ENCODE data around the gene LRRC47. TPM values are rescaled to one million over a fixed set of nuclear protein-coding genes. Genes with fewer than 3 reads are reported as not detected.

Gene LRRC47
- total RNA-seq, 1 experiment from 2014 or later, result 65.1 TPM

- no peak overlapping the region for H3K27ac Mint-ChIP-seq
Measured at GRCh38 chr1:3827813-3828307, 31.6 kb upstream of the LRRC47 start.

More at GRCh38 chr1:3827813-3828307, 31.6 kb upstream of the LRRC47 start:
- peak; percentile 58 for TF ChIP-seq CTCF (conservative IDR thresholded peaks at IDR 0.05)
- Histone ChIP-seq H2BK5ac (ENCODE audit: insufficient read length, low read length) (no peak overlapping the region), H3K14ac (ENCODE audit: insufficient read depth, low read length) (no peak overlapping the region), H4K91ac (ENCODE audit: insufficient read length, low read depth, low read length) (no peak overlapping the region), H2BK20ac (ENCODE audit: low read depth, low read length, poor library complexity, severe bottlenecking) (no peak overlapping the region), H3K9ac (ENCODE audit: extremely low read depth, insufficient read length, low read length) (no peak overlapping the region), H3K4me1 (ENCODE audit: insufficient read depth, low read length) (no peaks in the 10 kb centered on the region), H3K79me1 (ENCODE audit: insufficient read depth, low read depth, low read length, poor library complexity, severe bottlenecking) (no peaks in the 10 kb centered on the region), H3K27ac (ENCODE audit: insufficient read length, low read depth, low read length) (no peak overlapping the region), H2BK15ac (ENCODE audit: low read depth, low read length) (no peak overlapping the region), H3T11ph (ENCODE audit: low read length) (no peak overlapping the region), H2BK120ac (ENCODE audit: low read depth, low read length, poor library complexity, severe bottlenecking) (no peak overlapping the region), H3K23ac (ENCODE audit: insufficient read length, low read depth, low read length) (no peak overlapping the region), H3K18ac (ENCODE audit: insufficient read length, low read depth, low read length) (no peak overlapping the region), H3K23me2 (ENCODE audit: insufficient read length, low read depth, low read length, poor library complexity, severe bottlenecking) (no peaks in the 10 kb centered on the region), H2AFZ (ENCODE audit: low read length) (no peak overlapping the region), H4K20me1 (ENCODE audit: control insufficient read depth, insufficient read depth, insufficient read length) (no peaks in the 10 kb centered on the region), H2BK12ac (ENCODE audit: insufficient read length, low read depth, low read length) (no peak overlapping the region), H3K4ac (ENCODE audit: low read depth, low read length) (no peak overlapping the region), H3K4me2 (ENCODE audit: insufficient read depth, insufficient read length, low read length) (no peak overlapping the region), H3K56ac (ENCODE audit: insufficient read length, low read depth, low read length) (no peak overlapping the region), H3K27me3 (ENCODE audit: insufficient read depth, low read length) (no peaks in the 10 kb centered on the region), H3K79me2 (ENCODE audit: insufficient read depth, low read length) (no peaks in the 10 kb centered on the region), H3K9me3 (ENCODE audit: control insufficient read depth, low read depth, low read length) (no peaks in the 10 kb centered on the region), H4K5ac (ENCODE audit: insufficient read length, low read depth, low read length) (no peak overlapping the region), H4K8ac (replicated peaks; ENCODE audit: insufficient read length, low read depth, low read length) (no peak overlapping the region), H2AK5ac (ENCODE audit: insufficient read length, low read length) (no peak overlapping the region)
- Mint-ChIP-seq H3K27me3 (ENCODE audit: low read depth) (no peaks in the 10 kb centered on the region), H3K9me3 (no peaks in the 10 kb centered on the region), H3K4me1 (no peaks in the 10 kb centered on the region), H3K4me3 (no peak overlapping the region), H3K36me3 (ENCODE audit: insufficient read depth in 1 of 3, low read depth in 3 of 3) (peaks cover 8 to 56% (median 33%) of the 10 kb centered on the region in 3 experiments; a peak in 6 of 7 replicates)
- DNase-seq, result peak; percentile 77
- no CpG with 5 or more reads among the region's 14 CpGs for WGBS (ENCODE audit: extremely low coverage, insufficient read length, low lambda C conversion rate)
